Measurements from ENCODE around the gene LPCAT1. TPM values are rescaled to one million over a fixed set of nuclear protein-coding genes. Genes with fewer than 3 reads are reported as not detected.
"Not testable (repeated sequence)": the region's sequence is repeated elsewhere in the genome, so short reads cannot be mapped to it uniquely, and the experiment has no call there.

The LPCAT1 gene
- total RNA-seq, 1 donor from 2014 or later = 18.7 TPM

DNA sequence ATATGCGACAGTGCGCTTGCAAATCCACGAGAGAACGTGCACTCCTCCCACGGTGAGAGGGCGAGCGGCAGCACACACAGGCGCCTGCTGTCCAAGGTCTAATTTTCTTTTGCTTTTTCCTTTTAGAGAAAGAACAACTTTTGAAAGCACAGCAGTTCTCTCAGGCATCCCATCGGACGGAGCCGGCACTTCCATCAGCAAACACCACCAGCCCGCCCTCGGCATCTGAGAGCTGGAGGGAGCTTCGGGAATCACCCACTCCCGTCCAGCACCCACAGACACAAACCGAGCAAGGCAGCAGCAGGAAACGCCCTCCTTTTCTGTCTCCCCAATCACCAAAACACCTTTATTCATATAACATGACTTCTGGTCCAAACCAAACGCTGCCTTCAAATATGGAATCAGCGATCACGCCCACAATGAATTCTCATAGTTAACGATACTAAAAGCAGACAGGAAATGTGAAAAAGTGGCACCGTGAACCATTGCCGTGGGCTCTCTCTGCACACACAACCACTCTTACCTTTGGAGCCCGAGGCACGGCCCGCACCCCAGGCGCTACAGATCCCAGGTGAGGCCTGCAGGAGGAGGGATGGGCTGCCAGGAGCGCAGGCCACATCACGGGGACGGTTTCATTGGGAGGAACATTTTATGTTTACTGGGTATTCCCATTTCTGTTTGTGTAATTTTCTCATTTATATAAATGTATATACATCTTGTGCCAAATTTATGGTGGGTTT, 14.2 kb downstream of the LPCAT1 start:
- DNase-seq (ENCODE audit: low read depth in 2 of 2) = no peak

DNA sequence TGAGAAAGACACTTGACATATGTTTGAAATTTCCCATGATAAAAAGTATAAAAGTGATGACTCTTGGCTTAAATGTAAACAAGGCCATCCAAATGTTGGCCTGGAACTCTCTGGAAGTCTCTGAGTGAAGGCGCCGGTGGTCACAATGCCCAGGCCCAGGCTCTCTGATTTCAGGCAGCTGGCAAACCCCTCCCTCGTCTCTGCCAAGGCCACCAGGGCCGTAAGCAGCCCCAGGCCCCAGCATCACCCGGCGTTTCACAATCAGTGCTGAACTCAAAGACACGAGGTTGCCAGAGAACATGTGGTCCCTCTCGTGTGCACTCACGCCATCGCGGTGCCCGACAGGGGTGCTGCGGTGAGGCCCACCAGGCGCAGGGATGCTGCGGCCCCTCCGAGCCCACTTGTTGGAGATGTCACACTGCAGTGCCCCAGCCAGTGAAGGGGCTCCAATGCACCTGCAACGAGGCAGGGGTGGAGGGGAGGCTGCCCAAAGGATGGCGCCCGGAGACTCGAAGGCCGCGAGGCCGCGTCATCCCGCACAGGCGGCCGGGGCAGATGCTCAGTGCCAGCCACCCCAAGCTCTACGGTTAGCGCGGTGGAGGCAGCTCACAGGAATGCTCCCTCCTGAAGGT, 15.0 kb downstream of the LPCAT1 start:
- no peak for DNase-seq (ENCODE audit: low read depth in 2 of 2)

DNA sequence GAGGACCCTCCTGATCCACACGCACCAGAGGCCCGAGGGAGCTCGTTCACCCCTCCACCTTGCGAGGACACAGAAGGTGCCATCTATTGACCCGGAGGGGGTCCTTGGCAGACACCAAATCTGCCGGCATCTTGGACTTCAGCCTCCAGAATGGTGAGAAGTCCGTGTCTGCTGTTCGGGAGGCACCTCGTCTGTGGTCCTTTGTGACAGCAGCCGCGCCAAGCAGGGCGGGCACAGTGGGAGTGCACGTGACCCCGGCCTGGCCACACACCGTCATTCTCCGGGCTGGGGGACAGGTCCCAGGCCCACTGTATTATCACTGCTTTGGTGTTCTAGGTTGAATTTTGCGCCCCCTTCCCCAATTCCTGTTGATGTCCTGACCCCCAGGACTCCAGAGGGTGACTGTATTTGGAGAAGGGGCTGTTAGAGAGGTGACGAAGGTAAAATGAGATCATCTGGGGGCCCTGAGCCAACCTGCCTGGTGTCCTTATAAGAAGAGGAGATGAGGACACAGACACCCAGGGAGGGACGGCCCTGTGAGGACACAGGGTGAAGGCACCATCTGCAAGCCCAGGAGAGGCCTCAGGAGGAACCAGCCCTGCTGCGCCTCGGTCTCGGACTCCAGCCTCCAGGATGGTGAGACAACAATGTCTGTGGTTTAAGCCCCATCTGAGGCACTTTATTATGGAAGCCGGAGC, 15.7 kb downstream of the LPCAT1 start:
- DNase-seq (ENCODE audit: low read depth in 2 of 2) = no peak

DNA sequence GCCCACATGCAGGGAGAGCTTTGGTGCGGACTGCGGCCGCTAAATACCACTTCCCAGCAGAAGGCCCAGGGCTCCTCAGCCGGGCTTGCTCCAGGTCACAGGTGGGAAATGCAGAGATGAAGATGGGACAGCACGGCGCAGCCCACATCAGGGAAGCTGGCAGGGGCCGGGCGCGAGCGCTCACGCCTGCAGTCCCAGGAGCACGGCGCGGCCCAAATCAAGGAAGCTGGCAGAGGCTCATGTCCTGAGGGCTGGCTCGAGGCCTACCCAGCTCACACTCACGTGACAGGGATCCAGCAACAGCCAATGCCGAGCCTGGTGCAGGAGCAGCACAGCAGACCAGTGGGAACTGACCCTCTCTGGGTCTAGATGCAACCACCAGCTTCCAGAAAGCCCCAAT, 16.3 kb downstream of the LPCAT1 start:
- DNase-seq (ENCODE audit: low read depth in 2 of 2) = no peak

DNA sequence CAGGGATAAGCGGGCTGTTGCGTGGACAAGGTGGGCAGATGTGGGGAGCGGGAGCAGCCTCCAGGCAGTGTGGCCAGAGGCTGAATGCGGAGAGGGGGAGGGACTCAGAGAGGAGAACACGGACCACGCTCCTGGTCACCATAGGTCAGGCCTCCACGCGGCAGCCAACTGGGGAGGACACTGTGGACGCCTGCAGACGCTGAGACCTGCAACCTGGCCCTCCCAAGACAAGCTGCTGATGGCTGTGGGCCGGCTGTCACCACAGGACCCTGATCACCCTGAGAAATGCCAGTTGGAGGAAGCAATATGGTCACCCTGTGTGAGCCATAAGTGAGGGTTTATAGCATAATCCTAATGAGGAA, 16.8 kb downstream of the LPCAT1 start:
- no peak for DNase-seq (ENCODE audit: low read depth in 2 of 2)

DNA sequence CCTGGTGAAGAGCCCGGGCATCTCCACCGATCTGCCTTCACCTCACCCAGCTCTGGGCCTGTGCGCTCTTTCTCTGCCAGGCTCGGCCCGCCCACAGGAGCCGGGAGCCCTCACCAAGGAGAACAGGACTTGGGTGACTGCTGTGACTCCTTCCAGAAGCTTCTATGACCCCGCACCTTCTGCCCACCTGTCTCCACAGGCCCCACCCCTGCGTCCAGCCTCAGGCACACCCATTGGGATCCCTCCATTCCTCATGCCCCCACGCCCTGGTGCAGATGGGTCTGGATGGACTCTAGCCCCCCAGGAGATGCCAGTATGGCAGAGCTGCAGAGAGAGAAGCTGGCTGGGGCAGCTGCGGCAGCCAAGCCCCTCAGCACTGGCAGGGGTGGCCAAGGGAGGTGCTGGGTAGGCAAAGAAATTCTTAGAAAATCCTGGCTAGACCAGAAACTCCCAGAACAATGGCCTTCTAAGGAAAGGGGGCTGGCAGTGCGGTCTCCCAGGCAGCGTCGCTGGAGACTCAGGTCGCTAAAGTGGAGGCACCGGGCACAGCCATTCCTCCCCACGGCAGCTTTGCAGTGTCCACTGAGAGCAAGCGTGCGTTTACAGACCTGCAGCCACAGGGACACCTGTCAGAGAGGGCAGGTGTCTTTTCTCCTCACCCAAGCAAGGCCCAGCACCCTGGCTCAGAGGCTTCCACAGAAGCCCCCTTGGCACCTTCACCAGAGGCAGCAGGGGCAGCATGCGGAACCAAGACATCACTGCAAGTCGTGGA, 17.3 kb downstream of the LPCAT1 start:
- no peak for DNase-seq (ENCODE audit: low read depth in 2 of 2)

DNA sequence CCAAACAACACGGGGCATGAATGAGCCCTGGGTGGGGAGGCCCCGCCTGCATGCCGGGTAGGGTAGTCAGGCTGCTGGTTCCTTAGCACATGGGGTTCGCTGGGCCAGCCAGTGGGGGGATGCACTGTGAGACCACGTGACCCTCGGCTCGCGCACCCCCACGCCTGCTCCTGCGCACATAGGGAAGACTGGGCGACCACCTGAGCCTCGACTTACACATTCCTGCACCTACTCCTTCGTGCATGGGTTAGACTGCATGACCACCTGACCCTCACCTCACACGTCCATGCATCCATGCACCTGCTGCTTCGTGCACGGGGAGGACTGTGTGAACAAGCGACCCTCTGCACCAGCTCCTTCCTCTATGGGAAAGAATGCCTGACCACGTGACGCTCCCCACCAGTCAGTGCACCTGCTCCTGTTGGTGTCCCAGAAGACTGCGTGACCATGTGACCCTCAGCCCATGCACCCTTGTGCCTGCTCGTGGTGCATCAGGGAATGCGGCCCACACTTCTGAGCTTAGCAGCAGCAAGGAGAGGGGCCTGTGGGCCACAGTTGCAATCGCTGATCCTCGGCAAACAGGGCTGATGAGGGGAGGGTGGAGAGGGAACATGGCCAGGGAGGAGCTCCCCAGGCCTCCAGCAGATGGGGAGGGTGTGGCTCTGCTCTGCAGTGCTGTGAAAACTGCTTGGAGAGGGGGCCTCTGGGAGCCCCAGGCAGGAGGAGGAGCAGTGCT, 18.1 kb downstream of the LPCAT1 start:
- DNase-seq (ENCODE audit: low read depth in 2 of 2) = no peak

DNA sequence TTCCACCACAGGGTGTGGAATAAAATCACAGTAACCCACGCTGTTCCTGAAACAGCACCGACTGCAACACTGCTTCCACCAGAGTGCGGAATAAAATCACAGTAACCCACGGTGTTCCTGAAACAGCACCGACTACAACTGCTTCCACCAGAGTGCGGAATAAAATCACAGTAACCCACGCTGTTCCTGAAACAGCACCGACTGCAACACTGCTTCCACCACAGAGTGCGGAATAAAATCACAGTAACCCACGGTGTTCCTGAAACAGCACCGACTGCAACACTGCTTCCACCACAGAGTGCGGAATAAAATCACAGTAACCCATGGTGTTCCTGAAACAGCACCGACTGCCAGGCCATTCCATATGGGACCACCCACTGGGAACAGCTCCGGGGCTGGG, 18.7 kb downstream of the LPCAT1 start:
- DNase-seq (ENCODE audit: low read depth in 2 of 2) = not testable (repeated sequence)

DNA sequence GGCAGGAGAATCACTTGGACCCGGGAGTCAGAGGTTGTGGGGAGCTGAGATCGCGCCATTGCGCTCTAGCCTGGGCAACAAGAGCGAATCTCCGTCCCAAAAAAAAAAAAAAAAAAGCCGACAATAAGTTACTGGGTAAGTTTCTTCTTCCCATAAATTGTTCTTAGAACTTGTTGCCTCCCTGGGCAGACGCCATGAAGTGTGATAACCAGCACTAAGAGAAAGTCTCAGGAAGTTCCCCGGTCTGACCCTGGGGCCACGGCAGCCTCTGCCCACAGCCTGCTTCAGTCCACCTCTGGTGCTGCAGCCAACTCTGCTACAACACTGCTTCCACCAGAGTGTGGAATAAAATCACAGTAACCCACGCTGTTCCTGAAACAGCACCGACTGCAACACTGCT, 19.1 kb downstream of the LPCAT1 start:
- no peak for DNase-seq (ENCODE audit: low read depth in 2 of 2)

DNA sequence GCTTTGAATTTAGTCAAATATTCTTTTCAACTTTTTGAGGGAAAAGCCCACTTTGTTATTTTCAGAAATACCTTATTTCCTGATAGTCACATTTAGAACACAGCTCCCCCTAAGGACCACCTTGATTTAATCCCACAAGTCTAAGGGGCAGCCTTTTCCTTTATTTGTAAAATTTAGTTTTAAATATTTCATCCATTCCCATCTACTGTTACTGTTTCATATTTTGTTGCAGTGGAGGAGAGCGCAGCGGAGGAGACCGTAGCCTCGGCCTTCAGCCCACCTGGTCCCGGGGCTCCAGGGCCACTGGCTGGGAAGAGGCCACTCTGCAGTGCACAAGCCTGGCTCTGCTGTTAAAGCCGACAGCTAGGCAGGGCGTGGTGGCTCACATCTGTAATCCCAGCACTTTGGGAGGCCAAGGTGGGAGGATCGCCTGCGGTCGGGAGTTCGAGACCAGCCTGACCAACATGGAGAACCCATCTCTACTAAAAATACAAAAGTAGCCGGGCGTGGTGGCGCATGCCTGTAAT, 19.6 kb downstream of the LPCAT1 start:
- no peak for DNase-seq (ENCODE audit: low read depth in 2 of 2)

DNA sequence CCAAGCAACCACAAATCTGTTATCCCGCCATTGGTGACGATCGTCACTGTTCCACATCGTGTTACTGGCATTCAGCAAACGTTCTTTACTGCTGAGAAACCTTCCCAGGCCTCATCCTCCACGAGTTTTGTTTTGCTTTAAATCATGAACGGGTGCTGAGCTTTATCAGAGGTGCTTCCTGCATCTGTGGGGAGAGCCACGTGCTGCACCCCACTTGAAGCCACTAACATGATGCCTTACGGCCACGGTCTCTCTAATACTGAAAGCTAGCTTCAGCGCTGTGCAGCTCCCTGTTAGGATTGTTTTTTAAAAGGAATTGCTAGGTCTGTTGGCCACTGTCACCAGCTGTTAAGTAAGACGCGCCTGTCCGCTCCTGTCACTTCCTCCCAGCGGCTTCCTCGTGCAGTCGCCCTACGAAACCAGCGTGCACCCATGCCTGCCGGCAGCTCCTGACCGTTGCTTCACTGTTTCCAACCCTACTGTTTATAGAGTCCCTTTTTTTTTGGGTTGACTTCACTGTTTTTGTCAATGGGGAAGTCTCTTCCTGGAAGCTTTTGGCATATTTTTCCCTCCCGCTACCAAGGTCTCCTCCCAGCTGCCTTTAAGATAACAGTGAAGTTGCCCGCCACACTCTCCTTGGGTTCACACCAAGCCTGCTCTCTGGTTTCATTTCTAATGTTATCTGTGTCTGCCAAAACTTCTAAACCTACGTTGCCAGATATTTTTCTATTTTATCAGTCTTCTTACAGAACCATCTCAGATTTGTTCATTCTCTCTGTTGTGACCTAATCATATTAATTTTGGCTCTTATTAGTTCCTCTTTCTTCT, 20.3 kb downstream of the LPCAT1 start:
- no peak for DNase-seq (ENCODE audit: low read depth in 2 of 2)

DNA sequence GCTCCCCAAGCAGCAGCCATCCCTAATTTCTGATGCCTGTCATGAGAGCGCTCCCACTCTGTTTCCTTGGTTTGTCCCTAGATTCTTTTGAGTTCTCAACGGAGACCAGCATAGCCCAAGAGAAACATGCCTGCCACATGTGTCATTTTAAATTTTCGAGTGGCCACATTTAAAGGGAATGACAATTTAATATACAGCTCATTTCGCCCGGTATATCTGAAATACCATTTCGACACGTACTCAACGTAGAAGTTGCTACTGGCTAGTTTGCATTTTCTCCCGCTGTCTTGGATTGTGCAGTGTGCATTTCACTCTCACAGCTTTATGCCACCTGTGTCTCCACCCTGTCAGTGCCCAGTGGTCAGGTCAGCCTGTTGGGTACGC, 21.0 kb downstream of the LPCAT1 start:
- no peak for DNase-seq (ENCODE audit: low read depth in 2 of 2)

DNA sequence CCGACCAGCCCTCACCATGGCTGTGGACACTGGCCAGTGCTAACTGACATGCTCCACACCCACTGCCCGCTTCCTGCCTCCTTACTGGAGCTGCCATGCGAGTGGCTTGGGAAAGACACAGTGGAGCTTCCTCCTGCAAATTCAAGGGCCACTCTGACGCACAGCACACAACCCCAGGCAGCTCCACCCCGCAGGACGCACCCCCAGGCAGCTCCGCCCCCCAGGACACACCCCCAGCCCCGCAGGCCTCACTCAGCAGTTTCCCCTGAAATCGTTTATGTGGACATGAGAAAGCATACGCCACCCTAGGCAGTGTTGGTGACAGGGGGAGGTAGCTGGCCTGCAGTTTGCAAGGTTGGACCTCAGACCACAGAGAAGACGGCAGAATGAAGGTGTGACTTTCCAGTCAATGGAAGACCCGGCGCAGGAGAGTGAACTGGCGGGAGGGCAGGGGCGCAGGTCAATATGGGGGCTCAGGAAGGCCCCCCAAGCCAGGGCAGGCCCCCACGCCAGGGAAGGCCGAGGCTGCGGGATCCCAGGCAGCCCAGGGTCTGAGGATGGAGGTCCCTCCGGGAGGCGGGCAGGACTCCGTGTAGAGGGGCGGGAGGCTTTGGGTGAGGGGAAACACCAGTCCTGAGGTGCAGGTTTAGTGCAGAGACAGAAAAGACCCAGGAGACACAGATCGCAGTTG, 21.6 kb downstream of the LPCAT1 start:
- no peak for DNase-seq (ENCODE audit: low read depth in 2 of 2)

DNA sequence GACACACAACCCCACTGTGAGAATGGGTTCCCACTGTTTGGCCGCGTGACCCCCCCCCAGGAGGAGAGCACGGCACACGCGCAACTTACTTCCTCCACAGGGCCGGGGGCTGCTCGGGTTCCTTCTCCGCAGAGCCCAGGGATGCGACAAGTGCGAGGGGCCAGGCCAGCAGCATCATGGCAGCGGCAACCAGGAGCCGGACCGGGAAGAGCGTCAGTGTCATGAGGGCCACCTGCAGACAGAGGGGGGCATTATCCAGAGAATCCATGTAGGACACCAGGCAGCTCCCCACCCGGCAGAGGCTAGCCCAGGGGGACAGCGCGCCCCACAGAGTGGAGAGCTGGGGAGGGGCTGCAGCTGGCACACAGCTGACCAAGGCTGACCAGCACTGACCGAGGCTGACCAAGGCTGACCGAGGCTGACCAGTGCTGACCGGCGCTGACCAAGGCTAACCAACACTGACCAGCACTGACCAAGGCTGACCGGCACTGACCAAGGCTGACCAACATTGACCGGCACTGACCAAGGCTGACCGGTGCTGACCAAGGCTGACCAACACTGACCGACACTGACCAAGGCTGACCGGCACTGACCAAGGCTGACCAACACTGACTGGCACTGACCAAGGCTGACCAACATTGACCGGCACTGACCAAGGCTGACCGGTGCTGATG, 22.3 kb downstream of the LPCAT1 start:
- DNase-seq (ENCODE audit: low read depth in 2 of 2) = no peak

DNA sequence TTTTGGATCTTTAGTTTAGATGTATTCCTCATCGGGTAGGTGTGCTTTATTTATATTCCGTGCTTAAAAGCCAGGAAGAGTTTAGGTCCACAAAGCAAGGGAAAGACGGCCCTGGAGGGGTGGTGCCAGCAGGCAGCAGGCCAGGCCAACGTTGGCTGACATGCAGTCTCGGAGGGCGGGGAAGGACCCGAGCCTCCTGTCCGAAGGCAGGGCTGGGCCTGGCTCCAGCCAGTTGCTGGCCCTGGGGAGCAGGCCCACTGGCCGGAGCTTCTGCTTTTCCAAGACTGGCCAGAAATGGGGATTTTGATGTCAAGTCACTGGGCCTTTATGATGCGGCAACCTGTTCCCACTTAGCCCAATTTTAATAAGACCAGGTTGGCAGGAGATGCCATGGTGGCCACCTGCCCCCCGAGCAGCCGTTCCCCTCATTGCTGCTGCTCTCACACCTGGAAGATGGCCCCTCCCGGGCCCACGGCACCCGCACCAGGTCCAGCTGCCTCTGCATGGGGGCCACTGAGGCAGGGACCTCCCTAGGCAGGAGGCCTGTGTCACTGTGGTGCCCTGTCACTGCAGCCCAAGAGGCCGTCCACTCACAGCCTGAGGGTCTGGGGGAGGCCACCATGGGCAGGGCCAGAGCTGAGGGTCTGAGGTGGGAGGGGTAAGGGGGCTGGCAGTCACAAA, 23.2 kb downstream of the LPCAT1 start:
- no peak for DNase-seq (ENCODE audit: low read depth in 2 of 2)

DNA sequence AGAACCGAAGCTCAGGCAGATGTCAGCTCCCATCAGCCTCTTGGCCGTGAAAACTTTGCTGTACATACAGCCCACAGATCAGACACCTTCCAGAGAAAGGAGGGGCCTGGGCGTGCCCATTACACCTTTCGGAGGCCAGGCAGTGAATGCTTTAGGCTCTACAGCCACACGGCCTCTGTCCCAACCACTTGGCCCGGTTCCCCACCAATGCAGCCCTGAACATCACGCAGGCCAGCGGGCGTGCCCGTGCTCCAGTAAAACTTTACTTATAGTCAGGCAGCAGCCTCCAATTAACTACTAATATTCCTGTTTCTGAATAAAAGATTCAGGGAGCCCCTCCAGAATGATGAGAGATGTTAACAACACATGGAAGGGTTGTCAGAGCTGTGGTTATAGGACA, 23.9 kb downstream of the LPCAT1 start:
- no peak for DNase-seq (ENCODE audit: low read depth in 2 of 2)

DNA sequence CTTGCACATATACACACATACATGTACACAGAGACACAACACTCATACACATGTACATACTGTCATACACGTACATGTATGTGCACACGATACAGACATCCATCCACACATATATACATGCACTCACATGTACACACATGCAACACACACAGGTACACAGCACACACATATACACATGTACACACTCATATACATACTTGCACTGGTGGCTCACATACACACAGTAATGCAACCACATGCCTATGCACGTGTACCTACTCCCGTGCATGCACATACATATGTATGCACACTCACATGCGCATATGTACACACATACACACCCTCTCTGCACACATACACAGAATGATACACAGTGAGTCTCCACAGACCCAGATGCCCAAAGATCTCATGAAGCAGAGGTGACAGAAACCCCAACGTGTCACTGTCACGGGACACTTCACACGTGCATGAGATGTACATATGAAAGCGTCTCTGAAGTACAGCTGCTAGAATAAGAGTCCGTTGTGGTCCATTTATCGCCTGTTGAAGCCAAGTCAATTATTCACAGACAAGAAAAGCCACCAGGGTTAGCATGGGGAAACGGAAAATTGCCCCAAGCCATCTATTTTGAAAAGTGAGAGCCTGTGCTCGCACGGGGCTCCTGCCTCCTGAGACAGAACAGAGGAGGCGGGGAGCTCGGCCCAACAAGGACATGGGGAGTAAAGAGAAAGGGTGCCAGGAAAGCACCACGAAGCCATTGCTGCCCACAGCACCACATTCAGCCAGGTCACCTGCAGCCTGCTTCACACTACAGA, 24.9 kb downstream of the LPCAT1 start:
- no peak for DNase-seq (ENCODE audit: low read depth in 2 of 2)

Data from dermis microvascular lymphatic vessel endothelial cell (primary cell).